ENCODE results near the gene ZNF598.

Gene ZNF598

DNA sequence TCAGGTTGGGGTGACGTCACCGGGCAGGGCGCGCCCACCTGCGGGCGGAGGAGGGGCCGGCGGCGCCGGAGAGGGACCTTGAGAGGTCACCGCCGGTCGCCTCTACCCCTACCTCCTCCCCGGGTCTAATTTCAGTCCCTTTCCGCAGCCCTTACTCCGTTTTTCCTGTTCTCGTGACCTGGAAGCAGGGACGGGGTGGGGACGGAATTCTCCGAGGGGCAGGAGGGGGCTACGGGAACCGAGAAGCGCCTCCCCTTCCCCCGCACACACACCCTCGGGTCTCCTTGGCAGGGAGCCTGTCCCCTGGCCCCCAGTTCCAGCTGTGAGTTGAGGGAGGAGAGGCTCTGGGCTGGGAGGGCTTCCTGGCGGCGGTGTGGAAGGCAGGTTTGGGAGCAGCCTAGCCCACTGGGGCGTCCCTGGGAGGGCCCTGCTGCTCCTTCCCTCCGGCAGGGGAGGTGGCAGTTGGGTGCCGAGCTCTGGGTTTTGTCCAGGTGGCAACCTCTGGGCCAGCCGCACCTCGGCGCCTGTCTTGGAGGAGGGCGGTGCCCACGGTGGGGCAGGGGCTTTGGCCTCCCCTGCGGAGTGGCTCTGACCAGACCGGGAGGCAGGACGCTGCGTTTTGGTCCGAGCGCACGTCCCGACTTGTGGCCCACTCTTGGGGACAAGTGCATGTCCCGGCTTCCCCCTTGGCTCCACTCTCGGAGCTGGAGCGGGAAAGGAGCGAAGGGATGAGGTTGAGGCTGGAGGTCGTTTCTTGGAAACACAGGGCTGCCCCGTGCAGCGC lies 19.1 kb downstream of the ZNF598 start:
- peaks cover 9% of the 10 kb centered on the region for H3K36me3 Mint-ChIP-seq (ENCODE audit: low read depth)
- H3K9me3 Mint-ChIP-seq = no peaks in the 10 kb centered on the region
- peak; percentile 63 for DNase-seq (ENCODE audit: low spot score)
- H3K4me3 Mint-ChIP-seq = peak overlapping the region; percentile 76
- H3K27me3 Mint-ChIP-seq (ENCODE audit: low read depth) = peaks cover 11% of the 10 kb centered on the region
- peak overlapping the region; percentile 69 for H3K27ac Mint-ChIP-seq
- H3K4me1 Mint-ChIP-seq (ENCODE audit: low read depth) = peaks cover 9% of the 10 kb centered on the region

GRCh38 chr16:1990101-1990350 lies 19.6 kb downstream of the ZNF598 start:
- Mint-ChIP-seq H3K27me3 (ENCODE audit: low read depth) (peaks cover 11% of the 10 kb centered on the region), H3K4me3 (no peak overlapping the region), H3K9me3 (no peaks in the 10 kb centered on the region), H3K4me1 (ENCODE audit: low read depth) (peaks cover 14% of the 10 kb centered on the region), H3K27ac (no peak overlapping the region), H3K36me3 (ENCODE audit: low read depth) (peaks cover 7% of the 10 kb centered on the region)
- no peak for DNase-seq (ENCODE audit: low spot score)

- H3K27ac Mint-ChIP-seq = peak within 1 kb of the TSS; percentile 65
- peaks cover 11% of the 10 kb centered on the region for H3K27me3 Mint-ChIP-seq (ENCODE audit: low read depth)
- no peak for DNase-seq (ENCODE audit: low spot score)
- H3K36me3 Mint-ChIP-seq (ENCODE audit: low read depth) = peaks cover 10% of the 10 kb centered on the region
- peak within 1 kb of the TSS; percentile 76 for H3K4me3 Mint-ChIP-seq
- H3K4me1 Mint-ChIP-seq (ENCODE audit: low read depth) = peaks cover 18% of the 10 kb centered on the region
- no peaks in the 10 kb centered on the region for H3K9me3 Mint-ChIP-seq
Observed at GRCh38 chr16:1989209-1990100, 20.2 kb downstream of the ZNF598 start, which contains the start of gene SYNGR3. SYNGR3 (plus strand) TSS chr16:1989970; CDS start chr16:1990103, 133 bp downstream.

GRCh38 chr16:1987198-1987597 lies 22.4 kb downstream of the ZNF598 start:
- H3K27me3 Mint-ChIP-seq (ENCODE audit: low read depth) = peaks cover 22% of the 10 kb centered on the region
- no peak overlapping the region for H3K4me3 Mint-ChIP-seq
- H3K4me1 Mint-ChIP-seq (ENCODE audit: low read depth) = peaks cover 21% of the 10 kb centered on the region
- H3K27ac Mint-ChIP-seq = no peak overlapping the region
- no peak for DNase-seq (ENCODE audit: low spot score)
- H3K9me3 Mint-ChIP-seq = no peaks in the 10 kb centered on the region
- peaks cover 10% of the 10 kb centered on the region for H3K36me3 Mint-ChIP-seq (ENCODE audit: low read depth)

- Mint-ChIP-seq H3K27me3 (ENCODE audit: low read depth) (peaks cover 36% of the 10 kb centered on the region), H3K9me3 (no peaks in the 10 kb centered on the region), H3K36me3 (ENCODE audit: low read depth) (peaks cover 10% of the 10 kb centered on the region), H3K4me3 (peak overlapping the region; percentile 86), H3K4me1 (ENCODE audit: low read depth) (peaks cover 14% of the 10 kb centered on the region), H3K27ac (no peak overlapping the region)
- no peak for DNase-seq (ENCODE audit: low spot score)
Observed at GRCh38 chr16:1985466-1986150, 24.0 kb downstream of the ZNF598 start.

DNA sequence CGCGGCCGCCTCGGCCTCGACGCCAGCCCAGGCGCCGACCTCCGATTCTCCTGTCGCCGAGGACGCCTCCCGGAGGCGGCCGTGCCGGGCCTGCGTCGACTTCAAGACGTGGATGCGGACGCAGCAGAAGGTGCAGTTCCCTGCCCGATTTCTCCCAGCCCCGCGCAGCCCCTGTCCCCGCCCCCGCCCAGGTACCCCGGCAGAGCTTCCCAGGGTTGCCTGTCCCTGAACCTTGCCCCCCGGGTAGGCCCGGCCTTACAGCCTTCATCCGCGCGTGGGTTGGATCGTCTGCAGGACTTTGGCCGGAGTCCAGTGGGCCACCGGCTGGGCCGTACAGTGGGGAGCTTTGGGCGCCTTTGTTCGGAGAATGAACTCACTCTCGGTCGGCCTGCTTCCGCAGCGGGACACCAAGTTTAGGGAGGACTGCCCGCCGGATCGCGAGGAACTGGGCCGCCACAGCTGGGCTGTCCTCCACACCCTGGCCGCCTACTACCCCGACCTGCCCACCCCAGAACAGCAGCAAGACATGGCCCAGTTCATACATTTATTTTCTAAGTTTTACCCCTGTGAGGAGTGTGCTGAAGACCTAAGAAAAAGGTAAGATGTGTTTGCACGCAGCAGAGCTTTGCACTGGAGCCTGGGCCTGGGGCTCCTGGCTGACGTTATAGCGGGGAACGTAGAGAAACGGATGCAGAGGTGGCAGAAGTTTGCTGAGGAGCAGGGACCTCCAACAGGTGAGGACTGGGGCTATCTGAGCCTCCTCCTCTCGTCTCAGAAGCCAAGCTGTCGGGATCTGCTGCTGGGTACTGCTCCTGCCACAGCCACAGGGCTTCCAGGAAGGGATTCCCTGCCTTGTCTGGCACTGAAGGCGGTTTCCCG lies 25.0 kb downstream of the ZNF598 start:
- Mint-ChIP-seq H3K4me3 (peak overlapping the region; percentile 86), H3K4me1 (ENCODE audit: low read depth) (peaks cover 14% of the 10 kb centered on the region), H3K27me3 (ENCODE audit: low read depth) (peaks cover 41% of the 10 kb centered on the region), H3K9me3 (no peaks in the 10 kb centered on the region), H3K27ac (peak overlapping the region; percentile 62), H3K36me3 (ENCODE audit: low read depth) (peaks cover 10% of the 10 kb centered on the region)
- no peak for DNase-seq (ENCODE audit: low spot score)

- H3K9me3 Mint-ChIP-seq = no peaks in the 10 kb centered on the region
- H3K36me3 Mint-ChIP-seq (ENCODE audit: low read depth) = peaks cover 10% of the 10 kb centered on the region
- peaks cover 12% of the 10 kb centered on the region for H3K4me1 Mint-ChIP-seq (ENCODE audit: low read depth)
- DNase-seq (ENCODE audit: low spot score) = peak; percentile 89
- H3K4me3 Mint-ChIP-seq = peak within 1 kb of the TSS; percentile 86
- peaks cover 33% of the 10 kb centered on the region for H3K27me3 Mint-ChIP-seq (ENCODE audit: low read depth)
- H3K27ac Mint-ChIP-seq = peak within 1 kb of the TSS; percentile 62
Observed at GRCh38 chr16:1983544-1984346, 25.9 kb downstream of the ZNF598 start, which contains the start of gene GFER. GFER (plus strand) TSS chr16:1984193; CDS start chr16:1984219, 26 bp downstream.

DNA sequence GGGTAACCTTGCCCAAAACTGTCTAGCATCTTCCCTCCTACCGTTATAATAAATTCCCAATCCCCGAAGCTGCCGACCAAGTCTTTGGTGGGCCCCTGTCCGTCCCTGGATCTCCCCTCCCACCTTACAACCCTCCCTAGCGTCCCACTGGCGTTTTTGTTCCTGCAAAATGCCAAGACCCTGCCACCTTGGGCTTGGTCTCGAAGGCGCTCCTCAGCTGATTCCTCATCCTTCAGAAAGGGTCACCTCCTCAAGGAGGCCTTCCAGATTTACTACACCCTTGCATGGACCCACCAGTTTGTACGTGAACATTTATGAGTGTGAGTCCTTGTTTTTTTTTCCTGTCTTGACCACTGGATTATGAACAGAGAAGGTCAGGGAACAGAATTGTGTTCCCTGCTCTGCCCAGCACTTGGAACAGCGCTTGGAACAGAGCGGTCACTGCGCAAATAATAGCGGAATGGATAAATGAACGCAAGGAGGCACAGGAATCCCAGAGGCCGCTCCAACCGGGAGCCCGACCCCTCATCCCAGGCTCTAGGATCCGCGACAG lies 26.6 kb downstream of the ZNF598 start:
- Mint-ChIP-seq H3K36me3 (ENCODE audit: low read depth) (peaks cover 10% of the 10 kb centered on the region), H3K4me3 (peak overlapping the region; percentile 69), H3K27me3 (ENCODE audit: low read depth) (peaks cover 30% of the 10 kb centered on the region), H3K9me3 (no peaks in the 10 kb centered on the region), H3K4me1 (ENCODE audit: low read depth) (peaks cover 12% of the 10 kb centered on the region), H3K27ac (no peak overlapping the region)
- DNase-seq (ENCODE audit: low spot score) = no peak

DNA sequence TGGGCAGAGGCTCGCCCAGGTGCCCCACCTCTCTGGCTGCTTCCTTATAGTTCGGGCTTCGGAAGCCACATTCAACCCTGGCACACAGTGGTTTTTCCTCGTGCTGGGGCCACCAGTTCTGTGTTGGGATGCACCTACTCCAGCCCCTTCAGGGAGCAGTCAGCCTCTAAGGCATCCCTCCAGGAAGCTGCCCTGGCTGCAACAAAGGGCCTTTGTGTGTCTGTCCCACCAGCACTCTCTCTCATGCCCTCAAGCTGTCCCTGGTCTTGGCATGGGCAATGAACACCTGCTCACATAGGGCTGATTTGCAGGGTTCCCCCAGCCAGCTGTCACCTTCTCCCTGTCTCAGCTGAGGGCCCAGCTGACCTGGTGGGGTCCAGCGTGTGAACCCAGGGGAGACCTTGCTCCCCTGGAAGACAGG lies 27.6 kb downstream of the ZNF598 start:
- Mint-ChIP-seq H3K36me3 (ENCODE audit: low read depth) (peaks cover 12% of the 10 kb centered on the region), H3K4me3 (no peak overlapping the region), H3K4me1 (ENCODE audit: low read depth) (peaks cover 12% of the 10 kb centered on the region)

GRCh38 chr16:1981398-1981836 lies 28.2 kb downstream of the ZNF598 start, which contains the start of gene NOXO1:
NOXO1 (minus strand) TSS chr16:1981469; CDS start chr16:1981179, 290 bp downstream.
- no peak within 1 kb of the TSS for H3K27ac Mint-ChIP-seq
- H3K4me1 Mint-ChIP-seq (ENCODE audit: low read depth) = peaks cover 12% of the 10 kb centered on the region
- H3K4me3 Mint-ChIP-seq = no peak within 1 kb of the TSS
- H3K36me3 Mint-ChIP-seq (ENCODE audit: low read depth) = peaks cover 6% of the 10 kb centered on the region
- DNase-seq (ENCODE audit: low spot score) = no peak
- H3K27me3 Mint-ChIP-seq (ENCODE audit: low read depth) = peaks cover 30% of the 10 kb centered on the region
- H3K9me3 Mint-ChIP-seq = no peaks in the 10 kb centered on the region

More for the DNA sequence above, 27.6 kb downstream of the ZNF598 start:
- no peak for DNase-seq (ENCODE audit: low spot score)
- Mint-ChIP-seq H3K27me3 (ENCODE audit: low read depth) (peaks cover 30% of the 10 kb centered on the region), H3K9me3 (no peaks in the 10 kb centered on the region), H3K27ac (no peak overlapping the region)

DNA sequence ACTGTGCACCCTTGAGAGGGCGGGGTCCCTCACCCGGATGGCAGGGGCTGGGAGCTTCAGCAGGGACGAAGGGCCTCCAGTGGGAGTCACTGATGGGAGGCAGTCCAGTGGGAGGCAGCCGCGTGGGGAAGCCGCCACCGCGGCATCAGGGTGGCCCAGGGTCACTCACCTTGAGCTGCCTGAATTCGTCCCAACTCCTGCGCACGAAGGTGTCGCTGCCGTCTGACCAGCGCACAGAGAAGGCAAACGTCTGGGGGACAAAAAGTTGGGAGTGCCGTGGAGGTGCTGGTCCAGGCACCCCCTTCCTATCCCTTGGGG lies 28.9 kb downstream of the ZNF598 start:
- Mint-ChIP-seq H3K4me3 (no peak overlapping the region), H3K9me3 (no peaks in the 10 kb centered on the region), H3K36me3 (ENCODE audit: low read depth) (peaks cover 7% of the 10 kb centered on the region), H3K27me3 (ENCODE audit: low read depth) (peaks cover 30% of the 10 kb centered on the region), H3K27ac (no peak overlapping the region), H3K4me1 (ENCODE audit: low read depth) (peaks cover 12% of the 10 kb centered on the region)
- no peak for DNase-seq (ENCODE audit: low spot score)

DNA sequence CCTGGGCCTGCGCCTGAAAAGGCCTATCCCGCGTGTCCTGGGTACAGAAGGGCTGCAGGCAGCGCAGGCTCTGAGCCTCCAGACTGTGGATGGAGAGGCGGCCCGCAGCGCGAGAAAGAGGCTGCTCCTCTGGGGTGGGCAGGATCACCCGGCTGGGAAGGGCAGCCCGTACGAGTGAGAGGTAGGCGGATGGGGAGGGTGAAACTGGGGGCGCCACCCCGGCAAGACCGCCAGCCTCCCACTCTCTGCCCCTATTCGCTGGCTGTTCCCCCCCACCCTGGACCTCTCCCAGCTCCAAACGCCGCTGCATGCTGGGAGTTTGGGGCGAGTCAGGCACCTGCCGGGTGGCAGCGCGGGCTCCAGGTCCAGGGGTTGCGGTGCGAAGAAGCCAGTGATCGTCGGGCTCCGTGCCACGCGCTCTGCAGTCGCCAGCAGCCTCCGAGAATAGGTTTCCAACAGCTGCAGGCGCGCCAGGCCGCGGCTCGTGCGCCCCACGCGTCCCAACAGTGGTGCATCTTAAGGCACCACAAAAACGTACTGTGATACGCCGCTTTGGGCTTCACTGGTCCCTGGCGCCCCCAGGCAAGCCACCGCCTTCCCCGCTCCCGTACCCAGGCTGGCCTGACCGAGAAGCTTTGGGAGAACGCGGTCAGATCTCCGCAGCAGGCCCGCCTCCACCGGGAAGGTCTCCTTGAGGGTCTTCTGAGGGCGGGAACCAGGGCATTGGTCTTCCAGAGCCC lies 29.4 kb downstream of the ZNF598 start:
- no peak for DNase-seq (ENCODE audit: low spot score)
- Mint-ChIP-seq H3K27ac (no peak overlapping the region), H3K9me3 (no peaks in the 10 kb centered on the region), H3K27me3 (ENCODE audit: low read depth) (peaks cover 30% of the 10 kb centered on the region), H3K36me3 (ENCODE audit: low read depth) (peaks cover 7% of the 10 kb centered on the region), H3K4me3 (no peak overlapping the region), H3K4me1 (ENCODE audit: low read depth) (peaks cover 9% of the 10 kb centered on the region)

All from T-helper 2 cell treated with Interferon-gamma antibody and Interleukin-4, amounts not matched to agents 5 μg/mL and 100 μg/mL, for 36 hours (primary cell).